HepG2 (cell line): ENCODE measurements around the gene ALDH3B1. TPM values are rescaled to one million over a fixed set of nuclear protein-coding genes. Genes with fewer than 3 reads are reported as not detected.
A peak's percentile ranks its signal among the peaks of the same experiment; 100 is the strongest.

Experiments
- ARID3A ChIP-seq: IDR thresholded peaks from 2 replicates; pipeline ENCODE4 v1.6.1; 2012; ENCODE audit warnings: low read depth, low read length, improper control_type of control experiment
- ATAD3A ChIP-seq: sonication (generic); formaldehyde crosslinking; IDR thresholded peaks from 2 replicates; pipeline ENCODE4 v1.4.0; 2020; ENCODE audit warnings: missing genetic modification reagents
- ELF1 ChIP-seq: sonication (generic); formaldehyde crosslinking; IDR thresholded peaks from 2 replicates; pipeline ENCODE4 v1.4.0; 2020; ENCODE audit warnings: missing genetic modification reagents
- ETS1 ChIP-seq: sonication (generic); formaldehyde crosslinking; IDR thresholded peaks from 2 replicates; pipeline ENCODE4 v1.4.0; 2020; ENCODE audit warnings: missing genetic modification reagents
- GFI1 ChIP-seq: sonication (generic); formaldehyde crosslinking; IDR thresholded peaks from 2 replicates; pipeline ENCODE4 v1.5.0; 2020; ENCODE audit warnings: missing genetic modification reagents, mild to moderate bottlenecking, borderline replicate concordance
- HNF4A ChIP-seq: sonication (generic); formaldehyde crosslinking; IDR thresholded peaks from 2 replicates; pipeline ENCODE4 v1.4.0; 2020; ENCODE audit warnings: missing genetic modification reagents
- KDM3A ChIP-seq: IDR thresholded peaks from 2 replicates; pipeline ENCODE4 v1.6.1; 2018; ENCODE audit warnings: low read depth, missing compliant biosample characterization
- MED13 ChIP-seq: sonication (generic); formaldehyde crosslinking; IDR thresholded peaks from 2 replicates; pipeline ENCODE4 v1.5.0; 2020; ENCODE audit warnings: missing genetic modification reagents
- MYNN ChIP-seq: sonication (generic); formaldehyde crosslinking; IDR thresholded peaks from 2 replicates; pipeline ENCODE4 v1.4.0; 2020; ENCODE audit warnings: mild to moderate bottlenecking, low read depth, missing genetic modification reagents
- NCOA2 ChIP-seq: sonication (generic); formaldehyde crosslinking; IDR thresholded peaks from 2 replicates; pipeline ENCODE4 v1.8.0; 2022; ENCODE audit warnings: inconsistent platforms
- NONO ChIP-seq, 2 experiments: fragments of 450-650 bp in 1 of 2; sonication (generic) in 1 of 2; formaldehyde crosslinking in 1 of 2; IDR thresholded peaks in 1 of 2; conservative IDR thresholded peaks in 1 of 2; 2 replicates each; pipeline versions ENCODE4 v1.6.1 to v1.8.0; 2017 to 2022; ENCODE audit warnings: mild to moderate bottlenecking in 1 of 2, missing genetic modification reagents in 1 of 2, moderate library complexity in 1 of 2
- PAF1 ChIP-seq: IDR thresholded peaks from 2 replicates; pipeline ENCODE4 v1.6.1; 2016; ENCODE audit warnings: missing genetic modification reagents, missing compliant biosample characterization
- RFXANK ChIP-seq: IDR thresholded peaks from 2 replicates; pipeline ENCODE4 v1.6.1; 2016
- SALL2 ChIP-seq: sonication (generic); formaldehyde crosslinking; IDR thresholded peaks from 2 replicates; pipeline ENCODE4 v1.8.1; 2023; ENCODE audit warnings: mild to moderate bottlenecking, missing genetic modification reagents, inconsistent platforms
- SIX4 ChIP-seq: sonication (generic); formaldehyde crosslinking; IDR thresholded peaks from 2 replicates; pipeline ENCODE4 v1.4.0; 2020; ENCODE audit warnings: missing genetic modification reagents
- SKI ChIP-seq: fragments of 450-650 bp; IDR thresholded peaks from one replicate; pipeline ENCODE4 v1.6.1; 2018; ENCODE audit warnings: mild to moderate bottlenecking; ENCODE audit not compliant: partially characterized antibody
- SP1 ChIP-seq, 2 experiments: fragments of 450-650 bp in 1 of 2; sonication (generic) in 1 of 2; formaldehyde crosslinking in 1 of 2; IDR thresholded peaks; 2 replicates each; pipeline versions ENCODE4 v1.4.0 to v1.6.1; 2016 to 2020; ENCODE audit warnings: missing genetic modification reagents in 1 of 2
- TFAP4 ChIP-seq: sonication (generic); IDR thresholded peaks from 2 replicates; pipeline ENCODE4 v1.6.1; 2016; ENCODE audit warnings: low read depth, borderline replicate concordance
- THAP8 ChIP-seq: sonication (generic); formaldehyde crosslinking; IDR thresholded peaks from 2 replicates; pipeline ENCODE4 v1.5.1; 2020; ENCODE audit warnings: missing genetic modification reagents, mild to moderate bottlenecking, borderline replicate concordance
- ZBTB7A ChIP-seq: sonication (generic); formaldehyde crosslinking; IDR thresholded peaks from 2 replicates; pipeline ENCODE4 v1.8.0; 2022; ENCODE audit warnings: mild to moderate bottlenecking, missing genetic modification reagents
- ZFP90 ChIP-seq: sonication (generic); formaldehyde crosslinking; IDR thresholded peaks from 2 replicates; pipeline ENCODE4 v1.8.0; 2022; ENCODE audit warnings: missing genetic modification reagents, mild to moderate bottlenecking, inconsistent platforms, borderline replicate concordance
- ZNF510 ChIP-seq: sonication (generic); formaldehyde crosslinking; IDR thresholded peaks from 2 replicates; pipeline ENCODE4 v1.4.0; 2020; ENCODE audit warnings: low read depth, mild to moderate bottlenecking, missing genetic modification reagents
- ZNF530 ChIP-seq: sonication (generic); formaldehyde crosslinking; IDR thresholded peaks from 2 replicates; pipeline ENCODE4 v1.5.0; 2020; ENCODE audit warnings: low read depth, mild to moderate bottlenecking, missing genetic modification reagents
- ZNF543 ChIP-seq: sonication (generic); formaldehyde crosslinking; IDR thresholded peaks from 2 replicates; pipeline ENCODE4 v1.4.0; 2020; ENCODE audit warnings: mild to moderate bottlenecking, missing genetic modification reagents
- ZNF724P ChIP-seq: sonication (generic); formaldehyde crosslinking; IDR thresholded peaks from 2 replicates; pipeline ENCODE4 v1.8.0; 2022; ENCODE audit warnings: missing genetic modification reagents, borderline replicate concordance
- ZNF746 ChIP-seq: sonication (generic); formaldehyde crosslinking; IDR thresholded peaks from 2 replicates; pipeline ENCODE4 v1.8.0; 2022; ENCODE audit warnings: mild to moderate bottlenecking, missing genetic modification reagents
- polyA plus RNA-seq, 8 experiments: library from polyadenylated mRNA; depleted of rRNA in 3 of 8; stranded (reverse) in 7 of 8; unstranded in 1 of 8; fragments of >200 nt; fragmentation: Illumina TruSeq in 4 of 8; extraction: Trizol in 4 of 8; gene quantifications; 2 replicates each; pipeline versions ENCODE4 v1.2.1 to v1.2.3, GENCODE V29; 2011 to 2016; ENCODE audit warnings: low read depth in 4 of 8, missing spikeins in 1 of 8, mixed read lengths in 1 of 8; ENCODE audit not compliant: insufficient read depth in 1 of 8
- total RNA-seq, 5 experiments: library from RNA; depleted of rRNA; stranded (reverse); fragments of >200 nt; fragmentation: Illumina TruSeq; extraction: Trizol; gene quantifications; 2 replicates each; pipeline ENCODE4 v1.2.3, GENCODE V29; 2016; ENCODE audit warnings: low read depth in 1 of 5

Gene ALDH3B1
- total and polyA plus RNA-seq, 2 of the 13 experiments (the other 11 are each of a cell fraction or from before 2014, with no cell fraction given), result 4.0 to 6.7 TPM

GRCh38 chr11:68010090-68011041 lies at the start of gene ALDH3B1 (continued):
- TF ChIP-seq ELF1 (CRISPR knock-in tag), result 0 out of 2 replicates have a peak, but pooled peaks have one; percentile 25
- peak; percentile 52; the same call in 1 of the 2 replicates for TF ChIP-seq KDM3A (CRISPR knock-in tag)
- no peak for TF ChIP-seq ZNF510 (CRISPR knock-in tag)
- TF ChIP-seq ZFP90 (CRISPR knock-in tag), result no peak; the same call in 1 of the 2 replicates
- TF ChIP-seq SIX4 (CRISPR knock-in tag), result peak; percentile 26; the same call in 1 of the 2 replicates
- peak; percentile 41; the same call in 1 of the 2 replicates for TF ChIP-seq ZNF724P (CRISPR knock-in tag)
- TF ChIP-seq ATAD3A (CRISPR knock-in tag), result no peak
- TF ChIP-seq SKI, result no peak
- TF ChIP-seq ZNF746 (CRISPR knock-in tag), result 0 out of 2 replicates have a peak, but pooled peaks have one; percentile 43
- 0 out of 2 replicates have a peak, but pooled peaks have one; percentile 33 for TF ChIP-seq THAP8 (CRISPR knock-in tag)
- no peak for TF ChIP-seq RFXANK
- no peak for TF ChIP-seq ETS1 (CRISPR knock-in tag)
- no peak for TF ChIP-seq ZNF530 (CRISPR knock-in tag)
- peak; percentile 75; the same call in 1 of the 2 replicates for TF ChIP-seq MED13
- TF ChIP-seq GFI1 (CRISPR knock-in tag), result peak; percentile 53; the same call in 1 of the 2 replicates
- no peak for TF ChIP-seq PAF1
- no peak for TF ChIP-seq SP1 (IDR thresholded peaks at IDR 0.05)
- TF ChIP-seq SP1 (CRISPR knock-in tag; IDR thresholded peaks at IDR 0.05), result no peak
- 0 out of 2 replicates have a peak, but pooled peaks have one; percentile 47 for TF ChIP-seq ZNF543 (CRISPR knock-in tag)
- no peak for TF ChIP-seq ARID3A
- TF ChIP-seq ZBTB7A (CRISPR knock-in tag), result peak; percentile 44
- no peak; the same call in 1 of the 2 replicates for TF ChIP-seq SALL2 (CRISPR knock-in tag)
- TF ChIP-seq NONO (IDR thresholded peaks at IDR 0.05), result no peak
- no peak for TF ChIP-seq NONO (CRISPR knock-in tag; conservative IDR thresholded peaks at IDR 0.05)
- TF ChIP-seq HNF4A, result peak; percentile 67
- no peak for TF ChIP-seq NCOA2
- TF ChIP-seq TFAP4, result peak; percentile 60; the same call in 1 of the 2 replicates
- TF ChIP-seq MYNN (CRISPR knock-in tag), result no peak
